Stimulated activated CD4-positive, alpha-beta T cell treated with anti-CD3 and anti-CD28 coated beads, Interleukin-15, amount 100 ng/mL, for 1 hour (primary cell): ENCODE results near the gene DISP2.
A peak's percentile ranks its signal among the peaks of the same experiment; 100 is the strongest.

Experiments used
- DNase-seq, 2 donors: peaks; one replicate each; pipeline ENCODE4 v3.0.0-alpha.2; 2020; ENCODE audit warnings: low read depth in 1 of 2, low spot score in 1 of 2

Gene DISP2

GRCh38 chr15:40325700-40326099 lies 32.3 kb upstream of the DISP2 start:
- DNase-seq, result no peak

- no peak for DNase-seq
Observed at GRCh38 chr15:40327457-40327856, 30.6 kb upstream of the DISP2 start.

GRCh38 chr15:40328176-40328575 lies 29.8 kb upstream of the DISP2 start:
- DNase-seq, result no peak

- DNase-seq, result no peak
Observed at GRCh38 chr15:40328751-40329150, 29.3 kb upstream of the DISP2 start.

- no peak for DNase-seq
Observed at GRCh38 chr15:40329804-40330203, 28.2 kb upstream of the DISP2 start.

- DNase-seq, result no peak
Observed at GRCh38 chr15:40330368-40330836, 27.6 kb upstream of the DISP2 start.

GRCh38 chr15:40331026-40331425 lies 27.0 kb upstream of the DISP2 start:
- DNase-seq, result no peak

GRCh38 chr15:40331637-40332036 lies 26.4 kb upstream of the DISP2 start:
- no peak for DNase-seq

- no peak for DNase-seq
Observed at GRCh38 chr15:40332113-40332781, 25.8 kb upstream of the DISP2 start.

GRCh38 chr15:40333922-40334492 lies 24.0 kb upstream of the DISP2 start:
- no peak for DNase-seq

- no peak for DNase-seq
Observed at GRCh38 chr15:40334541-40334940, 23.5 kb upstream of the DISP2 start.

GRCh38 chr15:40334941-40335795 lies 22.9 kb upstream of the DISP2 start:
- DNase-seq, result no peak

- no peak for DNase-seq
Observed at GRCh38 chr15:40335938-40336743, 21.9 kb upstream of the DISP2 start.

- DNase-seq, result no peak
Observed at GRCh38 chr15:40336744-40337122, 21.3 kb upstream of the DISP2 start.

GRCh38 chr15:40337597-40337996 lies 20.4 kb upstream of the DISP2 start:
- DNase-seq, result no peak

GRCh38 chr15:40338041-40338657 lies 19.9 kb upstream of the DISP2 start:
- peak; percentile 56 to 69 for DNase-seq

- no peak for DNase-seq
Observed at GRCh38 chr15:40338921-40339620, 18.9 kb upstream of the DISP2 start.

GRCh38 chr15:40339621-40339945 lies 18.4 kb upstream of the DISP2 start:
- DNase-seq, result no peak

- DNase-seq, result no peak
Observed at GRCh38 chr15:40340038-40340739, 17.8 kb upstream of the DISP2 start.
